GM19395 (cell line): Measurements from ENCODE around the gene MTX1.
"Not testable (repeated sequence)": the region's sequence is repeated elsewhere in the genome, so short reads cannot be mapped to it uniquely, and the experiment has no call there.

ENCODE experiments used
- ATAC-seq: cut with Tn5 transposase; IDR thresholded peaks from one replicate; pipeline ENCODE4 v1.9.1; 2021; ENCODE audit warnings: mild to moderate bottlenecking, moderate library complexity; ENCODE audit not compliant: unreplicated experiment

Gene MTX1

GRCh38 chr1:155187456-155187891 is 21.0 kb upstream of the MTX1 start:
- ATAC-seq: no peak

GRCh38 chr1:155188268-155188667 is 20.2 kb upstream of the MTX1 start:
- ATAC-seq: no peak

DNA sequence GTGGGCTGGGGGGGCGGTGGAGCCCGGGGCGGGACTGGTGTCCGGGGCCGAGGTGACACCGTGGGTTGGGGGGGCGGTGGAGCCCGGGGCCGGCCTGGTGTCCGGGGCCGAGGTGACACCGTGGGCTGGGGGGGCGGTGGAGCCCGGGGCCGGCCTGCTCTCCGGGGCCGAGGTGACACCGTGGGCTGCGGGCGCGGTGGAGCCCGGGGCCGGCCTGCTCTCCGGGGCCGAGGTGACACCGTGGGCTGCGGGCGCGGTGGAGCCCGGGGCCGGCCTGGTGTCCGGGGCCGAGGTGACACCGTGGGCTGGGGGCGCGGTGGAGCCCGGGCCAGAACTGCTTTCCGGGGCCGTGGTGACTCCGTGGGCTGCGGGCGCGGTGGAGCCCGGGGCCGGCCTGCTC is 18.6 kb upstream of the MTX1 start:
- not testable (repeated sequence) for ATAC-seq

DNA sequence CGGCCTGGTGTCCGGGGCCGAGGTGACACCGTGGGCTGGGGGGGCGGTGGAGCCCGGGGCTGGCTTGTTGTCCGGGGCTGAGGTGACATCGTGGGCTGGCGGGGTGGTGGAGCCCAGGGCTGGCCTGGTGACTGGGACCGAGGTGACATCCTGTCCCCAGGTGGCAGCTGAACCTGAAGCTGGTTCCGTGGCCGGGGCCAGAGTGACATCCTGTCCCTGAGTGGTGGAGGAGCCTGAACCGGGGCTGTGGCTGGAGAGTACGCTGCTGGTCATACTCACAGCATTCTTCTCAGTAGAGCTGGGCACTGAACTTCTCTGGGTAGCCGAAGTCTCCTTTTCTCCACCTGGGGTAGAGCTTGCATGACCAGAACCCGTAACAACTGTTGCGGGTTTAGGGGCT is 16.6 kb upstream of the MTX1 start:
- ATAC-seq: no peak

- no peak for ATAC-seq
These were observed 15.9 kb upstream of the MTX1 start for GRCh38 chr1:155192346-155193274.

GRCh38 chr1:155193275-155193990 is 15.1 kb upstream of the MTX1 start:
- ATAC-seq: peak; percentile 65

DNA sequence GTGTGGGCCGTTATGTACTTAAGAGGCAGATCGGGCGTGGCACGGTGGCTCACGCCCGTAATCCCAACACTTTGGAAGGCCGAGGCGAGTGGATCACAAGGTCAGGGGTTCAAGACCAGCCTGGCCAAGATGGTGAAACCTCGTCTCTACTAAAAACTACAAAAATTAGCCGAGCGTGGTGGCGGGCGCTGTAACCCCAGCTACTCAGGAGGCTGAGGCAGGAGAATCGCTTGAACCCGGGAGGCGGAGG is 14.6 kb upstream of the MTX1 start:
- ATAC-seq: not testable (repeated sequence)

DNA sequence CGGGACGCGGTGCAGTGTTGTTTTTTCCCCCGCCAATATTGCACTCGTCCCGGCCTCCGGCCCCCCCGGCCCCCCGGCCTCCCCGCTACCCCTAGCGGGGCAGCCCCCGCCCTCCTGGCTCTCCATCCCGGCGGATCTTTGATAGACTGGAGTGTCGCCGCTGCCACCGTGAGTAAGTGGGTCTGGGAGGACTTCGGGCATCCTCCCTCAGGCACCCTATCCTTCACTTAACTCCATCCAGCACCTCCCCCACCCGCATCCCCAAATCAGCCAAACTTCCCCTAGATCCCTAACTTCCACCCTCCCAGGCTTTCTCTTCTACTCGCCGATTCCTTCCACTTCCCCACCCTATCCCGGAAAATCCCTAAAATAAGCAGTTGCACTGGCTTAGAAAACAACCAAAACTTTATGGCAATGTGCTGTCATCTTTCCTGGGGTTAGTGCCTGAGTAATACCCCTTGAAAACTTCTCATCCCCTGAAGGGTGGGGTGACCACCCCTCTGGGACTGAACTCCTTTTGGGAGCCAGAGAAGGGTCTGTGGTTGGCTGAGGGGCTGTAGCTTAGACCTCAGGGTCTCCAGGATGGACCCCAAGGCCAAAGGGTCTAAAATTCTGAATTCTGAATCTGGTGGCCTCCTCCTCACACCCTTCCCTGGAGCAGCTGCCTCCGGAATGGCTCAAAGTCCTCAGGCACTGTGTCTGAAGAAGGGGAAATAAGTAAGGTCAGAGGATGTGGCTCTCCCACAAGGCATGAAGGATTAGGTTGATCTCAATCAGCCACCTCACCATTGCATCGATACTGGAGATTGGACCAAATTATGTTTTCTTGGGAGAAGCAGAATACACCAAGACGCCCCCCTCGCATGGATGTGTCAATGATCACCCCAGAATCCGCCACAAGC is 13.0 kb upstream of the MTX1 start:
- ATAC-seq: no peak

DNA sequence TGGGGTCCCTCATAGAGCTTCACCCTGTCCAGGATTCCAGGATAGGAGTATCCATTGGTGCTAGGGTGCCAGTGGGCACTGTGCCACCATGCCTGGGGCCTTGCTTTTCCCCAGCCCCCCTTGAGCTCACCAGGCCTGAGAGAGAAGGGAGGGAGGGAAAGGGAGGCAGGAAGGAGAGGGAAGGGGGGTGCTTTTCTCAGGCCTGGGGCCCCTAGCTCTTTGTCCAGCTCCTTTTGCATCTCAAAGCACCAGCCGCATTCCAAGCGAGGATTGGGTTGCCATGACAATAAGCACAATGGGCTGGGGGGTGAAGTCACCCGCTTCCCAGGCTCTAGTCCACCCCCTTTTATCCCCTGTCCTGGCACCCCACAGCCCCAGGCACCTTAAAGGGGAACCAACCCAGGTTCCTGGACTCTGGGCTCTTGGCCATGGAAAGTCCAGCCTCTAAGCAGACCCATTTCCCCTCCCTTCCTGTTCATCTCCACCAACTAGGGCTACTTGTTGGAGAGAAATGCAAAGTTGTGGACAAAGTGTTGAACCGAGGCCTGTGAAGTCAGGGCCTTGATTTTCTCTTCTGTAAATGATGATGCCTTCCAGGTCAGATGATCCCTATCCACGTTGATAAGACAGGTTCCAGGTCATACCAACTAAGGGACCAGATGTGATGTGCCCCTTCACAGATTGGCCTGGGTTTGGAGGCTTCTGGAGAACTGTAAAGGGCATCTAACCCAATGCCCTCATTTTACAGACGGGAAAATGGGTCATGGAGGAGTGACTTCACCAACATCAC is 12.2 kb upstream of the MTX1 start:
- no peak for ATAC-seq

- no peak for ATAC-seq
These were observed 11.4 kb upstream of the MTX1 start for GRCh38 chr1:155196893-155197638.

- ATAC-seq: no peak
These were observed 10.5 kb upstream of the MTX1 start for GRCh38 chr1:155197901-155198546.

DNA sequence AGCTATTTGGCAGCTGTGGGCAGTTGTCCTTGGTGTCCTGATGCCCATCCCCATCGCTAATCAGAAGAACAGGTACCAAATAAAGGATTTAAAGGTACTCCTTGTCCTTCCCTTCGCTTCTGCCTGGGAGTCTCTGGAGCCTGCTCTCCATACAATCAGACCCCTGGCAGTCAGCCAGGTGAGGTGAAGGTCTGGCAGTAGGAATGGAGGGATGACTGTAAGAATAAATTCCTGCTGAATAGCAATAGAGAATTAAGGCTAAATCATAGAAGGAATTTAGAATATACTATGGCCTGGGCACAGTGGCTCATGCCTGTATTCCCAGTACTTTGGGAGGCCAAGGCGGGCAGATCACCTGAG is 10.0 kb upstream of the MTX1 start:
- ATAC-seq: no peak

DNA sequence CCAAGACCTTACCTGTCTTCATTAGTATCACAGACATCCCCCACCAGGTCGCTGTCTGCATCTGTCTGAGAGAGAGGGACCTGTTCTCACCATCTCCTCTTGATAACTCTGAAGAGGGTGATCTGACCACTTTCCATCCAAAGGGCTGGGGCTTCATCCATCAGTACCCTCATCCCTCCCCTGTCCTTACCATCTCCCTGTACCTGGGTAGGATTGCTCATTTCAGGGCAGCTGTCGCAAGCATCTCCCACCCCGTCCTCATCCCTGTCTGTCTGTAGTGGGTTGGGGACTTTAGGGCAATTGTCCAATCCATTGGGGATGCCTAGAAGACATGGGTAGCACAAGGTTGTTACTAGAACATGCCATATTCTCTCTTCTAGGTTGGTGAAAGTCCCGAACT is 8.7 kb upstream of the MTX1 start:
- ATAC-seq: no peak

DNA sequence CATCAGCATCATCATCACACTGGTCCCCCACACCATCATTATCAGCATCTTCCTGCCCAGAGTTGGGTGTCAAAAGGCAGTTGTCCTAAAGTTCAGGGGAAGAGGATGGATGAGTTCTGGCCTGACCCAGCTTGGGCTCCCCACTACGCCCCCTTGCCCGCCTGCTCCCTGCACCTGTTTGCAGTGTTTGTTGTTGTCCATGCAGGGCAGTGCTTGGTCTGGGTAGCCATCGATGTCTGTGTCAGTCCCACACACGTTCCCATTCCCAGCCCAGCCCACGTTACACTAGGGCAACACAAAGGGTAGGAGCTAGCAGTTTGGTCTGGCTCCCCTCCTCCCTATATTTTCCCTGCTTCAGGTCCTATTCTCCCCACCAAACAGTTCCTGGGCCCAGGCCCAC is 7.6 kb upstream of the MTX1 start:
- ATAC-seq: no peak

GRCh38 chr1:155202198-155202597 is 6.3 kb upstream of the MTX1 start:
- ATAC-seq: no peak

- ATAC-seq: no peak
These were observed 5.6 kb upstream of the MTX1 start for GRCh38 chr1:155202731-155203515.

DNA sequence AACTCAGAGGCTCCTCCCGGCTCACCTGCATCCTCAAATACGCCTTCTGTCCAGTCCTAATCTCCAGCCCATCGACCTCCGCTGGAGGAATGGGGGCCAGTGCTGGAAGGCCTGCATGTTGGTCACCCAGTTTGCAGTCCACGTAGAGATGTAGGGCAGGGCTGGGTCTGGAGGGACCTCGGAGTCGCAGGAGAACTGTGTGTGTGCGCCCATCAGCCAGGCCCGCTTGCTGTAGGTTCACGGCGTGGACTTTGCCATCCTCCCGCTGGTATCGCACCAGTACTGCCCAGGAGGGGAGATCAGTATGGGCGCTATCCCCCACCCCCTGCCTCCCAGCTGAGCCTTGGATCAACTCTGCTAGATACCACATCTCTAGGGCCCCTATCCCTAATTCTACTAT is 3.5 kb upstream of the MTX1 start:
- no peak for ATAC-seq

DNA sequence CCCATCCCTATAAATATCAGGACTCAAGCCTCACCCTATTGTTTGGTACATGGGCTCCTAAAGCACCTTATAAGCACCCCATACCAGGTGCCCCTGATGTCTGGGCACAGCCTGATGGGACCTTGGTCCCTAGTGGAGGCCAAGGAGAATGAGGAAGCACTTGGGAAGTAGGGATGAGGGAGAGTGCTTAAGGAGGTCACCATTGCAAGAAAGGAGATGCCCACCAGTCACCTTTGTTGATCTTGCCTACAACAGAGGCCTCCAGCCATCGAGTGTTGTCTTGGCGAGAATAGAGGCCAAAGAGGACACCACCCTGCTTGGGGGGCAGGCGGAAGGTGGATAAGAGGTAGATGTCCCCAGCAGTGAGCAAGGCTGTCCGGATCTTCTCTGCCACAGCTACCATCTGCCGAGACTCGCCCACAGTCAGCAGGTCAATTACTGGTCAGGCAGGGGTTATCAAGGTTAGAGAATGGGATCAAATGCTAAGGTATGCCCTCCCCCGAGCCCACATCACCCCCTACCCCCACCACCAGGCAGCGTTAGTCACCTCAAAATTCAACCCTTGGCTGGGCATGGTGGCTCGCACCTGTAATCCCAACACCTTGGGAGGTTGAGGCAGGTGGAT is 2.4 kb upstream of the MTX1 start:
- ATAC-seq: no peak
